ENCODE measurements around the gene SF3B6. TPM values are rescaled to one million over a fixed set of nuclear protein-coding genes. Genes with fewer than 3 reads are reported as not detected.

SF3B6 gene
- total RNA-seq, 4 donors from 2014 or later = 86.1 to 157 (median 110) TPM

DNA sequence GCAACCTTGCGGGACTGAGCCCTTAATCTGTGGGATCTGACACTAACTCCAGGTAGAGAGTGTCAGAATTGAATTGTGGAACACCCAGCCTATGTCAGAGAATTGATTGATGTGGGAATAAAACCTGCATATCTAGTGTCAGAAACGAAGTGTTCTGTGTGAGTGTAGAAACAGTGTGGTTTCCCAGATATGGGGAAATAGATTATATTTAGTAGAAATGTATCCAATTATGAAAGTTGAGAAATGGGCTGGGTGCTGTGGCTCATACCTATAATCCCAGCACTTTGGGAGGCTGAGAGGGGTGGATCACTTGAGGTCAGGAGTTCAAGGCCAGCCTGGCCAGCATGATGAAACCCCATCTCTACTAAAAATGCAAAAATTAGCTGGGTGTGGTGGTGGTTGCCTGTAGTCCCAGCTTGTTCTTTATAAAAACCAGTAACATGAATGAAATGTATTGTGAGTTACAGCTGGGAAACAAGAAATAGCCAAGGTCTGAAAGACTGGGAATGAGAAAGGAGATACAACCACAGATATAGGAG, 12.8 kb upstream of the SF3B6 start:
- 89% methylated on average over 2 of the region's 2 CpGs for WGBS, 2 donors
- H3K27ac ChIP-seq = no peak overlapping the region
- no peaks in the 10 kb centered on the region for H3K27me3 ChIP-seq
- no peak overlapping the region for H3K4me3 ChIP-seq (replicated peaks in 1 of 3)
- intact Hi-C loops (cut with DNase I) = loop anchor here (10.0 kb wide), 1 partner anchor 264 kb away; no protein-coding TSS in a partner anchor
- H3K4me1 ChIP-seq = peaks cover 6 to 7% of the 10 kb centered on the region in 2 donors
- TF ChIP-seq POLR2A (IDR thresholded peaks at IDR 0.05) = no peak
- TF ChIP-seq, protein P1, sequence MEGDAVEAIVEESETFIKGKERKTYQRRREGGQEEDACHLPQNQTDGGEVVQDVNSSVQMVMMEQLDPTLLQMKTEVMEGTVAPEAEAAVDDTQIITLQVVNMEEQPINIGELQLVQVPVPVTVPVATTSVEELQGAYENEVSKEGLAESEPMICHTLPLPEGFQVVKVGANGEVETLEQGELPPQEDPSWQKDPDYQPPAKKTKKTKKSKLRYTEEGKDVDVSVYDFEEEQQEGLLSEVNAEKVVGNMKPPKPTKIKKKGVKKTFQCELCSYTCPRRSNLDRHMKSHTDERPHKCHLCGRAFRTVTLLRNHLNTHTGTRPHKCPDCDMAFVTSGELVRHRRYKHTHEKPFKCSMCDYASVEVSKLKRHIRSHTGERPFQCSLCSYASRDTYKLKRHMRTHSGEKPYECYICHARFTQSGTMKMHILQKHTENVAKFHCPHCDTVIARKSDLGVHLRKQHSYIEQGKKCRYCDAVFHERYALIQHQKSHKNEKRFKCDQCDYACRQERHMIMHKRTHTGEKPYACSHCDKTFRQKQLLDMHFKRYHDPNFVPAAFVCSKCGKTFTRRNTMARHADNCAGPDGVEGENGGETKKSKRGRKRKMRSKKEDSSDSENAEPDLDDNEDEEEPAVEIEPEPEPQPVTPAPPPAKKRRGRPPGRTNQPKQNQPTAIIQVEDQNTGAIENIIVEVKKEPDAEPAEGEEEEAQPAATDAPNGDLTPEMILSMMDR (IDR thresholded peaks at IDR 0.05) = no peak
- no peaks in the 10 kb centered on the region for H3K36me3 ChIP-seq
- DNase-seq = no peak
- no peaks in the 10 kb centered on the region for H3K9me3 ChIP-seq

DNA sequence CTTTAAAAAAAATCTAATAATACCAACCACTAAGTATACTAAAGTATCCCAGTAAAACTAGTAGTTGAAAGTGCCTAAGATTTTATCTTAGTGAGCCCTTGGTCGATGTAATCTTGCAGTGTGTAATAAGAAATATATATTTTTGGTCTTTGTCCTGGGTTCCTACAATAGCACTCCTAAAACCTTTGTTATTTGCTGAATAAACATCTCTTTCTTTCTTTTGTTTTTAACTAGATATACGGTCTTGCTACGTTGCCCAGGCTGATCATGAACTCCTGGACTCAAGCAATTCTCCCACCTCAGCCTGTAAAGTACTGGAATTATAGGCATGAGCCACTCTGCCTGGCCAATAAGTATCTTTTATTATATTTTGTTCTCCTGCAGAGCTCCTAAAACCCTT, 10.9 kb upstream of the SF3B6 start:
- no peak overlapping the region for H3K4me3 ChIP-seq (replicated peaks in 1 of 3)
- H3K36me3 ChIP-seq = no peaks in the 10 kb centered on the region
- peaks cover 11 to 13% of the 10 kb centered on the region in 2 donors for H3K4me1 ChIP-seq
- TF ChIP-seq, protein P1 (IDR thresholded peaks at IDR 0.05) = no peak
- no peak for TF ChIP-seq POLR2A (IDR thresholded peaks at IDR 0.05)
- intact Hi-C loops (cut with DNase I) = loop anchor here (10.0 kb wide), 1 partner anchor 262 kb away; no protein-coding TSS in a partner anchor
- no peaks in the 10 kb centered on the region for H3K9me3 ChIP-seq
- no peaks in the 10 kb centered on the region for H3K27me3 ChIP-seq
- DNase-seq = no peak
- WGBS, 2 donors = 87 to 93% methylated on average over 3 of the region's 3 CpGs
- no peak overlapping the region for H3K27ac ChIP-seq

DNA sequence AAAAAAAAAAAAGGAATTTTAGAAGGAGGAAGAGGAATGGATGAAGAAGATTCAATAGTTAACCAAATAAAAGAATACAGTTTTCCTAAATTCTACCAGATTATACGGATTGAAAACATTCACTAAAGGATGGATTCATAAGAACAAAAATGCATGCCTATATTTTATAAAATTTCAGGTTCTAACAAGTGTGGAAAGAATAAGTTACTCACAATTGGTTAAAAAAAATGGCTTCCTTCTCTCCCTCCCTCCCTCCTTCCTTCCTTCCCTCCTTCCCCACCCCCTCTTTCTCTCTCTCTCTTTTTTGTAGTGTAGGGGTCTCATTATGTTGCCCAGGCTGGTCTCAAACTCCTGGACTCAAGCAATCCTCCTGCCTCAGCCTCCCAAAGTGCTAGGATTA, 10.1 kb upstream of the SF3B6 start:
- H3K27me3 ChIP-seq = no peaks in the 10 kb centered on the region
- H3K4me3 ChIP-seq (replicated peaks in 1 of 3) = no peak overlapping the region
- intact Hi-C loops (cut with DNase I) = loop anchor here (10.0 kb wide), 1 partner anchor 261 kb away; no protein-coding TSS in a partner anchor
- H3K9me3 ChIP-seq = no peaks in the 10 kb centered on the region
- TF ChIP-seq, protein P1 (IDR thresholded peaks at IDR 0.05) = no peak
- no peak for TF ChIP-seq POLR2A (IDR thresholded peaks at IDR 0.05)
- H3K4me1 ChIP-seq = peaks cover 11 to 13% of the 10 kb centered on the region in 2 donors
- 73 to 89% methylated on average over 1 of the region's 1 CpG for WGBS, 2 donors
- H3K27ac ChIP-seq = no peak overlapping the region
- H3K36me3 ChIP-seq = no peaks in the 10 kb centered on the region
- DNase-seq = no peak

DNA sequence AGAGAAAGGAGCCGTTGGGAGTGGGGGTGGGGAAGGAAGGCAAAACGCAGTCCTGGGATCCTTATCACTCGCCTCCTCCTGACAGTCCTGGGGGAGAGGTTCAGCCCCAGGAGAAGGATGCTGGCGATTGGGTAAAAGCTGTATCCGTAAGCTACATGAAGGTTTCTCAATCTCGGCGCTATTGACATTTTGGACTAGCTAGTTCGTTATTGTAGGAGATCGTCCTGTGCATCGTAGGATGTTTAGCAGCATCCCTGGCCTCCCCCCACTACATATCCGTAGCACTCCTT, 9.0 kb upstream of the SF3B6 start:
- 11 to 22% methylated on average over 11 of the region's 11 CpGs for WGBS, 2 donors
- intact Hi-C loops (cut with DNase I) = loop anchor here (10.0 kb wide), 1 partner anchor 260 kb away; no protein-coding TSS in a partner anchor
- H3K27ac ChIP-seq = peak overlapping the region; percentile 91 to 96 (median 94)
- no peak for DNase-seq
- no peaks in the 10 kb centered on the region for H3K36me3 ChIP-seq
- H3K4me3 ChIP-seq (replicated peaks in 1 of 3) = peak overlapping the region; percentile 17 to 61 (median 53)
- H3K4me1 ChIP-seq = peaks cover 11 to 24% of the 10 kb centered on the region in 2 donors
- TF ChIP-seq, protein P1 (IDR thresholded peaks at IDR 0.05) = no peak
- no peak for TF ChIP-seq POLR2A (IDR thresholded peaks at IDR 0.05)
- H3K27me3 ChIP-seq = no peaks in the 10 kb centered on the region
- H3K9me3 ChIP-seq = no peaks in the 10 kb centered on the region

DNA sequence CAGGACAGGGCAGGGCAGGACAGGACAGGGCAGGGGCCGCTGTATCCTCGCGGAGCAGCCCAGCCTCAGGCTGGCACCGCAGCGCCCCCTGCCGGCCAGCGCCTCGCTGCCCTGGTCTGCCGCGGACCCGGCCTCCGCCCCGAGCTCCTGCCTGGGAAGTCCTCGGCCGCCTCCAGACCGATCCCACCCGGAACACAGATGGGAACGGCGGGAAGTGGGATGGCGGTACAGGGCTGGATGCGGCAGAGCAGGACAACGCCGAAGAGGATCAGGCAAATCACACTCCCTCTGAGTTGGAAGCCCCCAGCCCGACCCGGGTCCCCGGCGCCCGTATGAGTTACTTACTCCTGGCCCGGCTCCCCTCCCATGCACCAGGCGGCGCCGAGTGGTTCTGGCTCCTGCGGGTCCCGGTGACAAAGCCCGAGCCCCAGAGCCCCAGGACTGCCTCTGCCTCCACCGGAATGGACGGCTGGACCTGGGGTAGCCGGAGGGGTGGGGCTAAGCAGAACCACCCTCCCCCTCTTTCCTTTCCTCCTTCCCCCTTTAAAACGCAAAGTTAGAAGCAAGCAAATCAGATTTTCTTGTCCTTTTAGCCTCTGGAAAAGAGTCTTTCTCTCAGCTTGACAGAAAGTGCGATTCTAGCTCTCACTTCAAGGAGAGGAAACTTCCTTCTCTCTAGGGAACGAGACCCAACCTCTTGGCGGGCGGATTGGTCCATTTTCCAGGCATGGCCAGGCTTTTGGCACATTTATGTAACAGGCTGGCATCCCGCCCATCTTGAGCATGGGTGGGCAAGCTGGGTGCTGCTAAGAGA, 8.5 kb upstream of the SF3B6 start, which contains the start of gene TP53I3:
Gene TP53I3 (minus strand): TSS at position 449 of the 814 bp plus-strand sequence. CDS start 508 bp downstream, outside the sequence.
- H3K9me3 ChIP-seq = no peaks in the 10 kb centered on the region
- H3K27ac ChIP-seq = peak within 1 kb of the TSS; percentile 91 to 96 (median 94)
- H3K4me1 ChIP-seq = peaks cover 11 to 24% of the 10 kb centered on the region in 2 donors
- peak within 1 kb of the TSS; percentile 17 to 61 (median 53) for H3K4me3 ChIP-seq (replicated peaks in 1 of 3)
- TF ChIP-seq POLR2A (IDR thresholded peaks at IDR 0.05) = peak; percentile 5 to 85
- TF ChIP-seq, protein P1 (IDR thresholded peaks at IDR 0.05) = peak; percentile 72 to 99 (median 98)
- WGBS, 2 donors = 0 to 2% methylated on average over 10 to 22 of the region's 44 CpGs
- intact Hi-C loops (cut with DNase I) = loop anchor here (10.0 kb wide), 1 partner anchor 260 kb away; no protein-coding TSS in a partner anchor
- no peaks in the 10 kb centered on the region for H3K36me3 ChIP-seq
- DNase-seq = peak; percentile 91 to 92
- no peaks in the 10 kb centered on the region for H3K27me3 ChIP-seq

Measured in thyroid gland (tissue), 4 donors.